NCI-H1092 (cell line): ENCODE measurements around the gene MTHFS.

Experiments used
- DNase-seq: peaks from one replicate; lab custom pipeline; 2025; lab: John Stamatoyannopoulos, UW

The MTHFS gene

DNA sequence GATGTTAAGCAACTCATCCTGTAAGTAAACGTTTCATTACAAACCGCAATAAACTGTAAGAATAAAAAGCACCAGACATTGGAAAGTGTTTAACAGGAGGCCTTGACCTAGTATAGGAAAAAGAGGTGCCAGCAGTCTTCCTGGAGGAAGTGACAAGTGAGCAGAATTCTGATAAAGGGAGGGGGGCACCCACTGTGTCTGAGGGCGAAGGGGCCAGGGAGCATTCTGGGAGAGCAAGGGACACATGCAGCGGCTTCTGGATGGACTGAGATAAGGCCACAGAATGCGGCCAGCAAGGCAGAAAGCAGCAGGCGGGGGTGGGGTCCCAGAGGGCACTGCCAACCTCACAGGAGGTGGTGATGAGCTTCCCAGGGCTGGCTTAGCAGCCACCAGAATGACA, 80.2 kb downstream of the MTHFS start:
- DNase-seq: no peak

DNA sequence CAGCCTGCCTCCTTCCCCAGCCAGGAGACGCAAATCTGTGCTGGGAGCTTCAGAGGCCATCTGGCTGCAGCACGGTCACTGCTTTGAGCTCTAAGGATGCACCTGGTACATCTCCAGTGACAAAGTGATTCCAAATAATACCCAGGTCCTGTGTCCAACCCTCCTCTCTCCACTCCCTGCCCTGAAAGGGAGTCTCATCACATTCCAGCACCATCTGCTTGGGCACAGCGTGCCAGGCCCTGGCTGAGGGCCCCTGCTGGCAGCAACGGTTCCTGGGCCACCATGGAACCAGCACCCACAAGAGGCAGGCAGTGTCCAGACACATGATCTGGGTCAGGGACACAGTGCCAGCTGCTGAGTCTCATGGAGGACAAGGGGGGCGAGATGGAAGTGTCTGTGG, 81.3 kb downstream of the MTHFS start:
- DNase-seq: no peak

- DNase-seq: no peak
Observed at GRCh38 chr15:79812541-79812940, 84.3 kb downstream of the MTHFS start.

GRCh38 chr15:79811406-79812405, 85.1 kb downstream of the MTHFS start:
- peak; percentile 61 for DNase-seq

DNA sequence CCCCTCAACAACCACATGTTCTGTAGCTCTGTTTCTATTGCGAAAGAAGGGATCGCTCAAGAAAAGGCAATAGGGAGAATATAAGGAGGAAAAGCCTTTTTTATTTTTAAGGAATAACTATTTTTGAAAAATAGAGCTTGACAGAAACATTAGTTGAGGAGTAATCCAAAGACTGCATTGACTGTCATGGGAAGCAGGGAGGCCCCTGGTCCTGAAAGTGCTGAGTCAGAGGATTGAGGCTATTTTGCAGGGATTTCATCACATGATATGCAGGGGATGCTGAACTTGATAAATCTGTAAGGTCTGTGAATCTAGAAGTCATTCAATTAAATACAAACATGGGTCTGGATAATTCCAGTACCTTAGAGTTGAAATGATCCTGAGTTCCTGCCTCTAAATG, 92.0 kb downstream of the MTHFS start:
- DNase-seq: no peak

GRCh38 chr15:79798311-79798710, 98.5 kb downstream of the MTHFS start:
- DNase-seq: no peak
